ENCODE measurements around the gene CYTH3. TPM values are rescaled to one million over a fixed set of nuclear protein-coding genes. Genes with fewer than 3 reads are reported as not detected.

Gene CYTH3
- total and polyA plus RNA-seq, 2 donors (not counting 3 experiments of a cell fraction or from before 2014, with no cell fraction given): 8.6 to 11.2 TPM

DNA sequence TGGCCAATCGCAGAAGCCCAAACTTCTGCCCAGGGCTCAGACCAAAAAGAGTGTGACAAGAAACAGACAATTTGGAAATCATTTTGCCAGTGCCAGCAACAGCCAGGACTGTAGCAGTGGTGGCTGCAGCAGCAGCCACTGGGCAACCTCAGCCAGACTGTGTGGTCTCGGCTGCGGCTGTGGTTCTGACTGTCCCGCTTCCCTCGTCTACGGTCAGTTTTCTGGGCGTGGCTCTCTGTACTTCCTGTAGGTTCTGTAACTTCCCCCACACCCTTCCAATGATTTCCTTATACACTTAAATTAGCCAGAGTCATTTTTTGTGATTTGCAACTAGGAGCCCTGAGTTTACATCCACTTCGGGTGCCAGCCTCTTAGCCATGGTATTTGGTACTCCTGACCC lies 39.9 kb downstream of the CYTH3 start:
- Histone ChIP-seq H3K36me3 (ENCODE audit: control insufficient read depth in 2 of 2, extremely low read depth in 1 of 2, insufficient read depth in 2 of 2, low read length in 2 of 2) (no peaks in the 10 kb centered on the region), H3K79me2 (ENCODE audit: control insufficient read depth, insufficient read depth, low read length) (no peaks in the 10 kb centered on the region), H3K4me1 (ENCODE audit: control insufficient read depth, extremely low read depth, insufficient read depth, low read length) (peaks cover 9% of the 10 kb centered on the region), H3K27me3 (ENCODE audit: control insufficient read depth in 2 of 2, insufficient read depth in 2 of 2, low read length in 2 of 2) (no peaks in the 10 kb centered on the region), H3K27ac (ENCODE audit: insufficient read depth, low read depth, low read length) (no peak overlapping the region), H2AFZ (ENCODE audit: low read depth, low read length) (no peak overlapping the region), H3K9me3 (replicated peaks; ENCODE audit: control insufficient read depth, insufficient read depth, low read length) (no peaks in the 10 kb centered on the region), H3K4me2 (ENCODE audit: insufficient read depth, low read length) (peak overlapping the region; percentile 38), H4K20me1 (replicated peaks; ENCODE audit: control insufficient read depth, extremely low read depth, insufficient read depth, low read length) (no peaks in the 10 kb centered on the region), H3K4me3 (replicated peaks in 1 of 3; ENCODE audit: insufficient read depth in 1 of 3, low read depth in 1 of 3, low read length in 3 of 3) (no peak overlapping the region), H3K9ac (replicated peaks; ENCODE audit: extremely low read depth, insufficient read depth, low read length) (no peak overlapping the region), H3K9me1 (replicated peaks; ENCODE audit: control insufficient read depth, extremely low read depth, insufficient read depth, low read length) (no peaks in the 10 kb centered on the region)
- dilution Hi-C loops (cut with MboI; ENCODE audit: extremely low pct_ligation_motif_present, low sequenced_read_pairs) (no loop called here), intact Hi-C loops (cut with micrococcal nuclease) (loop anchor here (5.0 kb wide), 1 partner anchor 40 kb away; the partner anchor contains the start of gene CYTH3)
- FAIRE-seq (no peak), DNase-seq (ENCODE audit: low read depth, low spot score) (peak; percentile 12)
- BruUV-seq (replicated peaks): no TSS peak
- ChIA-PET CTCF (interaction anchor here (1.4 kb wide), 1 partner anchor 85 kb away, joined by 3 read pairs; no protein-coding TSS in a partner anchor), POLR2A (no interaction called here)
- TF ChIP-seq MAX (IDR thresholded peaks at IDR 0.05; ENCODE audit: insufficient read depth, insufficient read length): no peak
- no peak for TF ChIP-seq POLR2AphosphoS5 (IDR thresholded peaks at IDR 0.05; ENCODE audit: insufficient read depth, low read depth, low read length)
- TF ChIP-seq POLR2A (IDR thresholded peaks at IDR 0.05; ENCODE audit: low read depth, low read length): no peak
- TF ChIP-seq MYC (IDR thresholded peaks at IDR 0.05; ENCODE audit: low read depth, low read length): no peak
- TF ChIP-seq GATA2 (IDR thresholded peaks at IDR 0.05; ENCODE audit: insufficient read depth, insufficient read length, low read depth, low read length): no peak
- no peak for TF ChIP-seq FOS (IDR thresholded peaks at IDR 0.05; ENCODE audit: borderline replicate concordance, insufficient read depth, low read length)
- no peak for TF ChIP-seq CTCF (IDR thresholded peaks at IDR 0.05; ENCODE audit: extremely low read depth in 1 of 2, insufficient read depth in 1 of 2, low read depth in 1 of 2, low read length in 2 of 2)
- TF ChIP-seq JUN (IDR thresholded peaks at IDR 0.05; ENCODE audit: borderline replicate concordance, insufficient read depth, insufficient read length, low read depth): no peak
- TF ChIP-seq EZH2 (IDR thresholded peaks at IDR 0.05; ENCODE audit: borderline replicate concordance, low read depth, low read length, severe bottlenecking): no peak

All from endothelial cell of umbilical vein (primary cell).